Left renal pelvis (tissue), 4 donors: Measurements from ENCODE around the gene SOAT1. TPM values are rescaled to one million over a fixed set of nuclear protein-coding genes. Genes with fewer than 3 reads are reported as not detected.
A peak's percentile ranks its signal among the peaks of the same experiment; 100 is the strongest.
"Not testable (repeated sequence)": the region's sequence is repeated elsewhere in the genome, so short reads cannot be mapped to it uniquely, and the experiment has no call there.

Experiments used
- DNase-seq, 4 donors: peaks; one replicate each; pipeline ENCODE4 v3.0.0-alpha.2; 2013; ENCODE audit warnings: low read depth in 4 of 4, low spot score in 3 of 4
- polyA plus RNA-seq, 4 donors: library from polyadenylated mRNA; unstranded; fragments of 120-200 nt; gene quantifications; one replicate each; pipeline ENCODE4 v1.2.1, GENCODE V29; 2013; ENCODE audit not compliant: insufficient read length in 4 of 4

Gene SOAT1
- polyA plus RNA-seq, 4 donors, result 22.3 to 40.9 (median 31.9) TPM

GRCh38 chr1:179342740-179343404, 49.3 kb downstream of the SOAT1 start:
- DNase-seq, result no peak

DNA sequence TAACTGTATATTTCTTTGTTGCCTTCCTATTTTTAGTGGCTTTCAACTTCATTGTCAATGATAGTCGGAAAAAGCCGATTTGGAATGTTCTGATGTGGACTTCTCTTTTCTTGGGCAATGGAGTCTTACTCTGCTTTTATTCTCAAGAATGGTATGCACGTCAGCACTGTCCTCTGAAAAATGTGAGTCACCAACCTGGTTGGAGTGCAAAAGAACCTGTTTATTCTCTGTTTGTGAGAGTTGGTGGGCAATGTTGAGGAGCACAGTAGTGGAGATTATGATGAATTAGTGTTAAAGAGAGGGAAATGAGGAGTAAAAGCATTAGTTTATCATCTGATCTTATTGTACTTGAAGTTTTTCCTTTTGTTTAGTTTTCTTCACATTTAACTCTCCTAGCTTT, 57.7 kb downstream of the SOAT1 start:
- no peak for DNase-seq

GRCh38 chr1:179352236-179352635, 58.6 kb downstream of the SOAT1 start:
- DNase-seq, result no peak

GRCh38 chr1:179353546-179353945, 59.9 kb downstream of the SOAT1 start:
- DNase-seq, result no peak

DNA sequence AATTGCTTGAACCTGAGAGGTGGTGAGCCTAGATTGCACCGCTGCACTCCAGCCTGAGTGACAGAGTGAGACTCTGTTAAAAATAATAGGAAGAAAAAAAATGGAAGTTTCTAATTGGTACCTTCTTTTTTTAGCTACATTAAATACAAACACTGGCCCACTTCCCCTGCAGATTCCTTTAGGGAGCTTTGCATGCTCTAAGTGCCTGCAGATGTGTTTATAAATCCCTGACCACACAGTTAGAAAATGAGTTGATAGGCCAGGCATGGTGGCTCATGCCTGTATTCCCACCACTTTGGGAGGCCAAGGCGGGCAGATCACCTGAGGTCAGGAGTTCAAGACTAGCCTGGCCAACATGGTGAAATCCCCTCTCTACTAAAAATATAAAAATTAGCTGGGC, 68.0 kb downstream of the SOAT1 start:
- DNase-seq, result not testable (repeated sequence)

- peak; percentile 63 to 82 (median 76) for DNase-seq
Observed at GRCh38 chr1:179365342-179366092, 71.9 kb downstream of the SOAT1 start, which contains the start of gene AXDND1. Gene AXDND1 (plus strand): TSS chr1:179365971. CDS start chr1:179366510, 539 bp downstream.

GRCh38 chr1:179366093-179366800, 72.7 kb downstream of the SOAT1 start:
- DNase-seq, result peak in 3 of 4 donors; percentile 7 to 12 (median 8)

DNA sequence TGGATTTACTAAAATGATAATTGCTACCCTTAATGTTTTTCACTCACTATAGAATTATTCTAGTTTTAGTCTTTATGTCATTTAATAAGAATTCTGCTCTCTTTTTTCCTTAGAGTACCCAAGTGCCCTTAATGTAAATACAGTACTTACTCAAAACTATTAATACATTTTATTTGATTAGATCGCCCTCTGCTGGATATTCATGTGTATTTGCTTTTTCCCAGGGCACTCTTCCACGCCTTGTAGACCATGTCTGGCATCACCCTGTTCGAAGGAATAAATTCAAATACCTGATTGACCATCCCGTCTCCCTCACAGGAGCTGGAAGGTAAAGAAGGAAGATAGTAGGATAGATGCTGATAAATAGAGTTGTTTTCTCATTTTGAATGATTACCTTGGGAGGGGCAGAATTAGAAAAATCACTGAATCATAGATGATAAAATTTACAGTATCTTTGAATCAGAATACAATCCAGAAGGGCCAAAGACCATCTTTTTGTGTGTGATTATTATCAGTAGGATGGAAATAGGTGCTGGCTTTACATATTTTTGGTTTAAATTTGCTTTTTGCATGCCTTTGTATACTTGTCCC, 76.2 kb downstream of the SOAT1 start:
- DNase-seq, result peak; percentile 31 to 51 (median 44)

- no peak for DNase-seq
Observed at GRCh38 chr1:179372160-179372559, 78.6 kb downstream of the SOAT1 start.

DNA sequence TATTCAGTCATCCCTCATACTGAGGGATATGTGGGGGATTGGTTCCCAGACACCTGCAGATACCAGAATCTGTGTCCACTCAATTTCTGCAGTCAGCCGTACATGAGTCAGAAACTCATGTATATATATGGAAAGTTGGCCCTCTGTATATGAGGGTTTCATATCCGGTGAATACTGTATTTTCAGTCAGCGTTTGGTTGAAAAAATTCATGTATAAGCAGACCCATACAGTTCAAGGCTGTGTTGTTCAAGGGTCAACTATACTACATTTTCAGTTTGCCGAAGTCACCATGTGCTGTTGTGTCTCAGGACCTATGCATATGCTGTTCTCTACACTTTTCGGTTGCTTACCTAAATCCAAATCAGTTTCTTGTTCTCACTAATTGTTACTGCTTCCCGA, 82.6 kb downstream of the SOAT1 start:
- no peak for DNase-seq

GRCh38 chr1:179380299-179380698, 86.7 kb downstream of the SOAT1 start:
- DNase-seq, result no peak

- DNase-seq, result no peak
Observed at GRCh38 chr1:179384027-179384426, 90.4 kb downstream of the SOAT1 start.

GRCh38 chr1:179385510-179385909, 91.9 kb downstream of the SOAT1 start:
- DNase-seq, result no peak

DNA sequence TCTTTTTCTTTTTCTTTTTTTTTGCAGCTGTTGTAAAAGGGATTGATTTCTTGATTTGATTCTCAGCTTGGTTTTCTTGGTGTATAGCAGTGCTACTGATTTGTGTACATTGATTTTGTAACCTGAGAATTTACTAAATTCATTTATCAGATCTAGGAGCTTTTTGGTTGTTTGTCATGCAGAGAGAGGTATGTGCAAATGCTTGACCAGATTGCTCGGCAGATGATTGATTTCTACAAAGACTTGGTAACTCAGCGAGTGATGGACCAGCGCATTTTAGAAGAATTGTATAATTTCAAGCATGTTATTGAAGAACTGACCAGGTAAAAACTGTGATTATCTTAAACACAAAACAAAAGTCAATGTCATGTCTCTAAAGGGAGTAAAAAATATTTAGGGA, 100.1 kb downstream of the SOAT1 start:
- no peak for DNase-seq

DNA sequence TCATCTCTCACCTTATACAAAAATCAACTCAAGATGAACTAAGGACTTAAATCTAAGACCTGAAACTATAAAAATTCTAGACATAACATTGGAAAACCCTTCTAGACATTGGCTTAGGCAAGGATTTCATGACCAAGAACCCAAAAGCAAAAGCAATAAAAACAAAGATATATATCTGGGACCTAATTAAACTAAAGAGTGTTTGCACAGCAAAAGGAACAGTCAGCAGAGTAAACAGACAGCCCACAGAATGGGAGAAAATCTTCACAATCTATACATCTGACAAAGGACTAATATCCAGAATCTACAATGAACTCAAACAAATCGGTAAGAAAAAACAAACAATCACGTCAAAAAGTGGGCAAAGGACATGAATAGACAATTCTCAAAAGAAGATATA, 105.8 kb downstream of the SOAT1 start:
- DNase-seq, result not testable (repeated sequence)

Other genes starting within 250 kb of the SOAT1 start
- gene TOR3A, start 211.7 kb upstream of the SOAT1 start, polyA plus RNA-seq, result 10 to 100 TPM; 24.6 to 28.2 (median 25.0) TPM
- 10 to 100 TPM in 3 of 4 donors, 1 to 10 TPM in 1; 7.7 to 11.9 (median 10.2) TPM for gene ABL2, start 64.1 kb upstream of the SOAT1 start, polyA plus RNA-seq
- gene AXDND1, start 72.2 kb downstream of the SOAT1 start, polyA plus RNA-seq, result 10 to 100 TPM in 3 of 4 donors, under 1 TPM in 1; 0.23 to 28.0 (median 13.9) TPM